OCI-LY3 (cell line): Measurements from ENCODE around the gene ACYP1.

Experiments
- CTCF ChIP-seq: fragments of 200-600, 300-600 bp; sonication (generic); IDR thresholded peaks from 2 replicates; pipeline ENCODE4 v1.5.1; 2014; ENCODE audit warnings: antibody characterized with exemption, low read length, low read depth
- EZH2phosphoT487 ChIP-seq: fragments of 200-600 bp; shearing (Covaris generic); IDR thresholded peaks from 2 replicates; pipeline ENCODE4 v1.6.1; 2018; ENCODE audit warnings: antibody characterized with exemption, mixed run types, low read depth

GRCh38 chr14:75077794-75078193 lies 14.0 kb upstream of the ACYP1 start:
- TF ChIP-seq CTCF (no peak), EZH2phosphoT487 (no peak)
